Activated naive CD4-positive, alpha-beta T cell (primary cell): ENCODE data around the gene REV3L.
"Not testable (repeated sequence)": the region's sequence is repeated elsewhere in the genome, so short reads cannot be mapped to it uniquely, and the experiment has no call there.

Experiments
- DNase-seq, 4 experiments: peaks; one replicate each; lab custom pipeline; 2025; lab: John Stamatoyannopoulos, UW

Gene REV3L

GRCh38 chr6:111300938-111301800 lies 181.8 kb downstream of the REV3L start:
- DNase-seq: not testable (repeated sequence)

DNA sequence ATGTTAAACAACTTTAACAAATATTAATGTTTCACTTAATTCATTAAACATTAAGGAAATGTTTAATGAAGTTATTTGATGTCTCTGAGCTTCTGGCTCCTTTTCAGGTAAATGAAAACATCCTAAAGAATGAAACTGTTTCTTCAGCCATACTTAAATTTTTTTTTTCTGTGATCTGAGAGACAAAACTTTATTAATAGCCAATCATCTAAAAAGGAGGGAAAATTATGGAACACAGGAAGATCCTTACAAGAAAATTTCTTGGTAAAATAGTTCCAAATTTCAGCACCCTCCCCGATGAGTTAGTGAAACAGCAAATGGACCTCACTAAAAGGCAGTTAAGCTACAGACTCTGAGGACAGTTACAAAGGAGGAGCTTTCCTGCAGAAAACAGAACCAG lies 185.2 kb downstream of the REV3L start:
- DNase-seq: no peak

GRCh38 chr6:111294374-111294967 lies 188.5 kb downstream of the REV3L start:
- no peak for DNase-seq

GRCh38 chr6:111291336-111292259 lies 191.4 kb downstream of the REV3L start:
- no peak for DNase-seq

DNA sequence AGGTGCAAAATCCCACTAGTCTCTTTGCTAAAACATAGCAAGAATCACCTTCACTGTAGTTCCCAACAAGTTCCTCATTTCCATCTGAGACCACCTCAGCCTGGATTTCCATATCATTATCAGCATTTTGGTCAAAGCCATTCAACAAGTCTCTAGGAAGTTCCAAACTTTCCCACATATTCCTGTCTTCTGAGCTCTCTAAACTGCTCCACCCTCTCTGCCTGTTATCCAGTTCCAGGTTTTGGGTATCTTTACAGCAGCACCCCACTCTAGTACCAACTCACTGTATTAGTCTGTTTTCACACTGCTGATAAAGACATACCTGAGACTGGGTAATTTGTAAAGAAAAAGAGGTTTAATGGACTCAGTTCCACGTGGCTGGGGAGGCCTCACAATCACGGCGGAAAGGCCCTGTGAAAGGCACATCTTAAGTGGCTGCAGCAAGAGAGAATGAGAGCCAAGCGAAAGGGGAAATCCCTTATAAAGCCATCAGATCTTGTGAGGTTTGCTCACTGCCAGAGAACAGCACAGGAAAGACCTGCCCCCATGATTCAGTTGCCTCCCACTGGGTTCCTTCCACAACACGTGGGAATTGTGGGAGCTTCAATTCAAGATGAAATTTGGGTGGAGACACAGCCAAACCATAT lies 192.2 kb downstream of the REV3L start:
- DNase-seq: not testable (repeated sequence)

DNA sequence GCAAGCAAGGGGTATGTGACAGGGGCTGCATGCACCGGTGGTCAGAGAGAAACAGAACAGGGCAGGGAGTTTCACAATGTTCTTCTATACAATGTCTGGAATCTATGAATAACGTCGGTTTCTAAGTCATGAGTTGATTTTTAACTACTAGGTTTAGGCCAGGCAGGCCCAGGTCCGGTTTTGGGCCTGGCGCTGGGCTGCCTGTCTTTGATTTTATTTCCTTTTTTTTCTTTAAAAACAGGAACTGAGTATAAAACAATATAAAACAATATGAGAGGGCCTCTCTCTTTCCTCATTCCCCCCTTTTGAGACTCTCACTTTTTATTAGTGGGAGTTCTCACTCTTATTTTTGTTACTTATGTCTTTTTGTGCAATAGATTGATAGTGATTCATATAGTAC lies 198.7 kb downstream of the REV3L start:
- DNase-seq: not testable (repeated sequence)

DNA sequence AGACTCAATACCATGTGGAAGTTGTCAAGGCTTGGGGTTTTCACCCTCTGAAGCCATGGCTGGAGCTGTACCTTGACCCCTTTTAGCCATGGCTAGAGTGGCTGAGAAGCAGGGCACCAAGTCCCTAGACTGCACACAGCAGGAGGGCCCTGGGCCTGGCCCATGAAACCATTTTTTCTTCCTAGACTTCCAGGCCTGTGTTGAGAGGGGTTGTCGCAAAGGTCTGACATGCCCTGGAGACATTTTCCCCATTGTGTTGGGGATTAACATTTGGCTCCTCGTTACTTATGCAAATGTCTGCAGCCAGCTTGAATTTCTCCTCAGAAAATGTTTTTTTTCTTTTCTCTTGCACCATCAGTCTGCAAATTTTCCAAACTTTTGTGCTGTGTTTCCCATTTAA lies 199.3 kb downstream of the REV3L start:
- DNase-seq: no peak

GRCh38 chr6:111282515-111282914 lies 200.5 kb downstream of the REV3L start:
- no peak for DNase-seq

DNA sequence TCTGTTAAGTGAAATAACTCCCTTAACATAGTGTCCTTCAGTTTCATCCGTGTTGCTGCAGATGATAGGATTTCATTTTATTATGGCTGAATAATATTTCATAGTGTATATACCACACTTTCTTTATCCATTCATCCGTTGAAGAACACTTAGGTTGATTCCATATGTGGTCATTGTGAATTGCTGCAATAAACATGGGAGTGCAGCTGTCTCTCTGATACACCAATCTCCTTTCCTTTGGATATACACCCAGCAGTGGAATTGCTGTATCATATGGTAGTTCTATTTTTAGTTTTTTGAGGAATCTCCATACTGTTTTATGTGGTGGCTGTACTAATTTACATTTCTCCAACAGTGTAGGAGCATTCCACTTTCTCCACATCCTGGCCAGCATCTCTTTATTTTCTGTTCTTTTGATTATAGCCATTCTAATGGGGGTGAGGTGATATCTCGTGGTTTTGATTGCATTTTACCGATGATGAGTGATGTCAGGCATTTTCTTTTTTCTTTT lies 202.5 kb downstream of the REV3L start:
- no peak for DNase-seq

DNA sequence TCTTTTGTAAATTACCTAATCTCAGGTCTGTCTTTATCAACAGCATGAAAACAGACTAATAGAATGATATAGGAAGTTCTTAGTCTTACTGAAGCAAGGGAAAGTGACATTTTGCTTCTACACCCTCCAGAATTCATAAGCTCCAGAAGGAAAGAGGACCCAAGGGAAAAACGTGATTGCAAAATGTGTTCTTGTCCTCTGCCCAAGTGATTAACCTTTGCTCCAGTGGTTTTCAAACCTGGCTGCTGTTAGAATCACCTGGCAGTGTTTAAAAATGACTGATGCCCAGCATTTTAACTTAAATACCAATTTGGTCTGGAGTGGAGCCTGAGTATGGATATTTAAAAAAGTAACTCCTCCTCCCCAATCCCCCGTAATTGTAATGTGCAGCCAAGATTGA lies 204.3 kb downstream of the REV3L start:
- no peak for DNase-seq

- DNase-seq: no peak
Observed at GRCh38 chr6:111277819-111278218, 205.2 kb downstream of the REV3L start.

DNA sequence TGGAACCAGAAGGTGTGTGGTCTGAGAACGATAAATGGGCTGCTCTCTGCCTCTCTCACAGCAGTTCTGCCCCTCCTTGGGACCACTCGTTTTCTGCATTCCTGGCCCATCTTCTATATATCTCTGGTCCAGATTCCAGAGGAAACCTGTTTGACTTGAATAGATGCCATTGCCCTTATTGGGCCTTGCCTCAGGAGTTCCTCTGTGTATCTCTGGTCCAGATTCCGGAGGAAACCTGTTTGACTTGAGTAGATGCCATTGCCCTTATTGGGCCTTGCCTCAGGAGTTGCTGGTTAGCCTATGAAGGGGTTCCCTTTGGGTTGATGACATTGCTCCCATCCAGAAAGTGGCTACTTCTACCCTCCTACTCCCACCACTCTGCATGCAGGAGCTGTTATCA lies 206.3 kb downstream of the REV3L start:
- DNase-seq: no peak

DNA sequence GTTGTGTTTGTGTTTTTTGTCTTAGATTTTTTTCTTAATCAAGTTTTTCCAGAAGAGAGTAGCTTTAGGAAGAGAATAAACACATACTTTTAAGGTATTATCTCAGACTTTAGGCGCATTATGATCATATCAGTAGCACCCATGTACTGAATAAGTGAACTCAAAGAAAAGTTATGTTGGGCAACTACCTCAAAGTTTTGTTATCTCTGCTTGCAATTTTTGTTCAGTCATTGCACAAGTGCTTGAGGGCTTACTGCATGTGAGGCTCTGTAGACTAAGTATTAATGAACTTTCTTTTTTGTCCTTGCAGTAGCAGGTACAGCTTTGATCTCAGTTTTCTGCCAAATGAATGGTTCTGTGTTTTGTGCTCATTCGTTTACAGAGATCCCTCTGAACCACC lies 206.7 kb downstream of the REV3L start:
- DNase-seq: no peak

- DNase-seq: no peak
Observed at GRCh38 chr6:111274593-111275217, 208.3 kb downstream of the REV3L start.

DNA sequence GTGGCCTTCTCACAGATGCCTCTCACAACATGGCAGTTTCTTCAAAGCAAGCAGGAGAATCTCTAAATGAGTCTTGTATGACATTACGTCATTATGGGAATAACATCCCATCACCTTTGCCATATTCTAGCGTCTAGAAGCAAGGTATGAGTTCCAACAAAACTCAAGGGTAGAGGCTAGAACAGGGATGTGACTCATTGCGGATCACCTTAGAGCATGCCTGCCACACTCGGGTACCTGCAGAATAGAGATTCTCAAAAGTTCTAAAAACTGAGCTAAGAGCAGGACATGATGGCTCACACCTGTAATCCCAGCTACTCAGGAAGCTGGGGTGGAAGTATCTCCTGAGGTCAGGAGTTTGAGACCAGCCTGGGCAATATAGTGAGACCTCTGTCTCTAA lies 212.9 kb downstream of the REV3L start:
- DNase-seq: no peak

GRCh38 chr6:111269401-111269970 lies 213.5 kb downstream of the REV3L start:
- no peak for DNase-seq

GRCh38 chr6:111267764-111268333 lies 215.2 kb downstream of the REV3L start:
- no peak for DNase-seq

DNA sequence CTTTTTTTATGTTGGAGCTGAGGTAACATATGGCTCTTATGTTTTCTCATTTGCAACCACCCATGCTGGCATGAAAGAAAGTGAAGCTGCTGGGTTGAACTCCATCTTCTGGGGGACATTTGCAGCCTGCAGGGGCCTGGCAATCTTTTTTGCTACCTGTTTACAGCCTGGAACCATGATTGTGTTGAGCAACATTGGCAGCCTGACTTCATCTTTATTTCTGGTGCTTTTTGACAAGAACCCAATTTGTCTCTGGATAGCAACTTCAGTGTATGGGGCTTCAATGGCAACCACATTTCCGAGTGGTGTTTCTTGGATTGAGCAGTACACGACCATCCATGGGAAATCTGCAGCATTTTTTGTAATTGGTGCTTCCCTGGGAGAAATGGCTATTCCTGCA lies 216.7 kb downstream of the REV3L start:
- DNase-seq: no peak

DNA sequence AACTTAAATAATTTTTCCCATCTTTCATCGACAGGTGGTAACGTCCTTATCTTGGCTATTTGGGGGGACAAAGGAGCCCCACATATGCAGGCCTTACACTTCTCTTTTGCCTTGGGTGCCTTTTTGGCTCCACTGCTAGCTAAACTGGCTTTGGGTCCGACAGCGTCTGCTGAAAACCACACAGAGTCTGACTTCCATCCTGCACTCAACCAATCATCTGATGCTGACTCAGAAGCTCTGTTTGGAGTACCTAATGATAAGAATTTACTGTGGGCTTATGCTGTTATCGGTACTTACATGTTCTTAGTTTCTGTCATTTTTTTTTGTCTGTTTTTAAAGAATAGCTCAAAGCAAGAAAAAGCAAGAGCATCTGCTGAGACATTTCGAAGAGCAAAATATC lies 217.2 kb downstream of the REV3L start:
- no peak for DNase-seq

- DNase-seq: no peak
Observed at GRCh38 chr6:111263837-111264236, 219.2 kb downstream of the REV3L start.
